Activated B cell treated with CpG ODN at 0.5 μM for 24 hours (primary cell): ENCODE results near the gene TRIOBP. TPM values are rescaled to one million over a fixed set of nuclear protein-coding genes. Genes with fewer than 3 reads are reported as not detected.

Source experiments
- ATAC-seq: fragments of 200-7000 bp; cut with Tn5 transposase; one replicate; pipeline ENCODE4 v1.10.0; 2021; ENCODE audit warnings: low read depth, mild to moderate bottlenecking, moderate library complexity
- CTCF ChIA-PET: fragments of 350-600 bp; sonication (Branson Sonifier 250); formaldehyde crosslinking; loops from one replicate; lab custom pipeline; 2021; ENCODE audit warnings: antibody characterized with exemption; lab: Charles Lee
- POLR2A ChIA-PET: fragments of 350-600 bp; sonication (Branson Sonifier 250); formaldehyde crosslinking; loops from one replicate; lab custom pipeline; 2021; ENCODE audit warnings: antibody characterized with exemption; lab: Charles Lee
- DNase-seq: peaks from one replicate; pipeline ENCODE4 v3.0.0; 2022
- H3K27ac Mint-ChIP-seq: one replicate; pipeline ENCODE4 v1.8.0; 2020; ENCODE audit warnings: mixed read lengths
- H3K27me3 Mint-ChIP-seq: one replicate; pipeline ENCODE4 v1.8.0; 2021; ENCODE audit warnings: mixed read lengths
- H3K36me3 Mint-ChIP-seq: one replicate; pipeline ENCODE4 v1.8.0; 2021; ENCODE audit warnings: low read depth, mixed read lengths
- H3K4me1 Mint-ChIP-seq: one replicate; pipeline ENCODE4 v1.8.0; 2021; ENCODE audit warnings: mixed read lengths
- H3K4me3 Mint-ChIP-seq: one replicate; pipeline ENCODE4 v1.8.0; 2020; ENCODE audit warnings: mild to moderate bottlenecking, mixed read lengths
- H3K9me3 Mint-ChIP-seq: one replicate; pipeline ENCODE4 v1.8.0; 2020; ENCODE audit warnings: mixed read lengths
- intact Hi-C: fragments of 100-400 bp; cut with micrococcal nuclease; formaldehyde crosslinking; loops from one replicate; pipeline ENCODE4 v1.15.1; 2024
- total RNA-seq: library from RNA; stranded (reverse); gene quantifications from 2 replicates; pipeline ENCODE4 v1.2.3, GENCODE V29; 2022
- TF ChIP-seq, protein P1 (sequence below): fragments of 200-600 bp; IDR thresholded peaks from one replicate; pipeline ENCODE4 v1.8.0; 2022; ENCODE audit warnings: antibody characterized with exemption, mild to moderate bottlenecking

Gene TRIOBP
- total RNA-seq, 1 donor from 2014 or later = 27.4 TPM

DNA sequence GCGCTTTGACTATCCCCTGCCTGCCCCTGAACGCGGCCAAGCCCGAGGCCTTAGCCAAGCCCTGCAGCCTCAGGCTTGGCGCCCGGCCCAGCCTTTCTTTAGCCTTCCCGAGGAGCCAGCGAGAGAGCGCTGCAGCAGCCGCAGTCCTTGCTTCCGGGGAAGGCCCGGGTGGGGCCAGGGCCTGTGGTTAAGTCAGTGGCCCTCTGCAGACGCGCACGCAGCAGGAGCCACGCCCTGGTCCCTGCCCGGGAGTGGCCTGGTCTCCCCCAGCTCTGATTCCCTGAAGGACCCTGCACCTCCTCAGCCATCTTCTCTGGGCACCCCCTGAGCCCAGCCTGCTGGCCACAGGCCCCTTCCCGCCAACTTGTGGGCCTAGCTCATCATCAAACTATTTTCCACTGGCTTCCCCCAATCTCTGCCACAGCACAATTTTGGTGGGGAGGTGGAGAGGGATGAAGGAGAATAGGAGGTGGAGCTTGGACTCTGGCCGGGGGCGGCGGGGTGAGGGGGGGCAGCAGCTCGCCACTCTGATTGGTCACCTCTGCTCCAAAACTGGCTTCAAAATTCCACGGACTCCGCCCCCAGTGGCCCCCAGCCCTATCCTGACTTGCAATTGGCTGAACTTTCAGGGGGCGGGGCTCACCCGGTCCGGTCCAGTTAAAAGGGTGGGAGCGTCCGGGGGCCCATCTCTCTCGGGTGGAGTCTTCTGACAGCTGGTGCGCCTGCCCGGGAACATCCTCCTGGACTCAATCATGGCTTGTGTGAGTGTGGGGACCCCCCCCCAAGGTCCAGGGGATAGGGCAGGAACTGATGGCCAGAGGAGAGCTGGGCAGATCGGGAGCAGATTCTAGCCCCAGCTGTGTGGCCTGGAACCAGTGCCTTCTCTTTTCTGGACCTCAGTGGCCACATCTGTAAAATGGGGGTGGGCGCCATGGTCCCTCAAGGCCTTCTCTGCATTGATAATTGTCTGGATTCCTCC lies 21.6 kb upstream of the TRIOBP start, which contains the start of gene LGALS1:
LGALS1 (plus strand) TSS at position 686 of the 979 bp plus-strand sequence; CDS start at position 753, 67 bp downstream.
- ChIA-PET CTCF (interaction anchor here (1.1 to 5.0 kb wide), 6 partner anchors 11 to 67 kb away, joined by 5 to 46 read pairs (median 9); partner anchors contain the start of genes GGA1, NOL12 and PDXP), POLR2A (interaction anchor here (0.6 to 9.7 kb wide), 13 partner anchors 8 to 1297 kb away, joined by 3 to 181 read pairs (median 8); partner anchors contain the start of genes GGA1, NOL12, PDXP and SH3BP1)
- H3K4me3 Mint-ChIP-seq = peak within 1 kb of the TSS; percentile 84
- ATAC-seq (peak; percentile 43), DNase-seq (peak; percentile 60)
- peaks cover 8% of the 10 kb centered on the region for H3K36me3 Mint-ChIP-seq
- H3K9me3 Mint-ChIP-seq = no peaks in the 10 kb centered on the region
- H3K4me1 Mint-ChIP-seq = peaks cover 62% of the 10 kb centered on the region
- TF ChIP-seq, protein P1, sequence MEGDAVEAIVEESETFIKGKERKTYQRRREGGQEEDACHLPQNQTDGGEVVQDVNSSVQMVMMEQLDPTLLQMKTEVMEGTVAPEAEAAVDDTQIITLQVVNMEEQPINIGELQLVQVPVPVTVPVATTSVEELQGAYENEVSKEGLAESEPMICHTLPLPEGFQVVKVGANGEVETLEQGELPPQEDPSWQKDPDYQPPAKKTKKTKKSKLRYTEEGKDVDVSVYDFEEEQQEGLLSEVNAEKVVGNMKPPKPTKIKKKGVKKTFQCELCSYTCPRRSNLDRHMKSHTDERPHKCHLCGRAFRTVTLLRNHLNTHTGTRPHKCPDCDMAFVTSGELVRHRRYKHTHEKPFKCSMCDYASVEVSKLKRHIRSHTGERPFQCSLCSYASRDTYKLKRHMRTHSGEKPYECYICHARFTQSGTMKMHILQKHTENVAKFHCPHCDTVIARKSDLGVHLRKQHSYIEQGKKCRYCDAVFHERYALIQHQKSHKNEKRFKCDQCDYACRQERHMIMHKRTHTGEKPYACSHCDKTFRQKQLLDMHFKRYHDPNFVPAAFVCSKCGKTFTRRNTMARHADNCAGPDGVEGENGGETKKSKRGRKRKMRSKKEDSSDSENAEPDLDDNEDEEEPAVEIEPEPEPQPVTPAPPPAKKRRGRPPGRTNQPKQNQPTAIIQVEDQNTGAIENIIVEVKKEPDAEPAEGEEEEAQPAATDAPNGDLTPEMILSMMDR = no peak
- H3K27ac Mint-ChIP-seq = peak within 1 kb of the TSS; percentile 91
- no peaks in the 10 kb centered on the region for H3K27me3 Mint-ChIP-seq
- intact Hi-C loops = no loop called here

GRCh38 chr22:37675930-37676735 lies 20.7 kb upstream of the TRIOBP start:
- H3K9me3 Mint-ChIP-seq = no peaks in the 10 kb centered on the region
- TF ChIP-seq, protein P1 = no peak

GRCh38 chr22:37676736-37677492 lies 19.9 kb upstream of the TRIOBP start:
- Mint-ChIP-seq H3K36me3 (peaks cover 8% of the 10 kb centered on the region), H3K27ac (peak overlapping the region; percentile 91), H3K27me3 (no peaks in the 10 kb centered on the region), H3K9me3 (no peaks in the 10 kb centered on the region), H3K4me3 (peak overlapping the region; percentile 84), H3K4me1 (peaks cover 66% of the 10 kb centered on the region)
- CTCF ChIA-PET = interaction anchor here (1.1 to 5.0 kb wide), 6 partner anchors 9 to 69 kb away, joined by 3 to 46 read pairs (median 7); partner anchors contain the start of genes GGA1, NOL12 and PDXP
- POLR2A ChIA-PET = interaction anchor here (0.5 to 9.7 kb wide), 19 partner anchors 9 to 921 kb away, joined by 3 to 181 read pairs (median 5); partner anchors contain the start of genes ANKRD54, GGA1, NOL12 and PDXP
- TF ChIP-seq, protein P1 = no peak
- ATAC-seq (peak; percentile 83), DNase-seq (peak; percentile 86)
- intact Hi-C loops = loop anchor here (1.0 to 2.0 kb wide), 5 partner anchors 9 to 168 kb away; partner anchors contain the start of genes ANKRD54, GGA1, NOL12 and PDXP

More at GRCh38 chr22:37675930-37676735, 20.7 kb upstream of the TRIOBP start:
- ChIA-PET CTCF (interaction anchor here (1.1 to 5.0 kb wide), 7 partner anchors 10 to 68 kb away, joined by 5 to 46 read pairs (median 9); partner anchors contain the start of genes GGA1, NOL12 and PDXP), POLR2A (interaction anchor here (0.6 to 9.7 kb wide), 15 partner anchors 9 to 1298 kb away, joined by 3 to 181 read pairs (median 8); partner anchors contain the start of genes ANKRD54, GGA1, NOL12 and PDXP)
- no peak for DNase-seq
- ATAC-seq = no peak
- Mint-ChIP-seq H3K27ac (peak overlapping the region; percentile 91), H3K27me3 (no peaks in the 10 kb centered on the region), H3K4me3 (peak overlapping the region; percentile 84), H3K4me1 (peaks cover 61% of the 10 kb centered on the region), H3K36me3 (peaks cover 8% of the 10 kb centered on the region)
- intact Hi-C loops = loop anchor here (2.0 kb wide), 1 partner anchor 169 kb away; the partner anchor contains the start of gene ANKRD54

DNA sequence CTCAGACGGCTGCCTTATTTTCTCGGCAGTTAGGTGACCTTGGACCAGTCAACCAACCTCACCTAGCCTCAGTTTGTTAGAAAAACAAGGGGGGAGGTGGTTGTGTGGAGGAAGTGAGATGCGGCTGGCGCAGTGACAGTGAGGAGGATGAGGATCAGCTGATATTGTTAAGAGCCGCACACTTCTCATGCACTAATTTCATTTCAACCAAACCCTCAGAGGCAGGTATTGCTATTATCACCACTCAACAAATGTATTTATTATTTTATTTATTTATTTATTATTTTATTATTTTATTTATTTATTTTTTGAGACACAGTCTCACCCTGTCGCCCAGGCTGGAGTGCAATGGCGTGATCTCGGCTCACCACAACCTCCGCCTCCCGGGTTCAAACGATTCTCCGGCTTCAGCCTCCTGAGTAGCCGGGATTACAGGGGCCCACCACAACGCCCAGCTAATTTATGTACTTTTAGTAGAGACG lies 19.3 kb upstream of the TRIOBP start:
- ChIA-PET POLR2A (interaction anchor here (0.5 to 9.7 kb wide), 17 partner anchors 8 to 752 kb away, joined by 3 to 181 read pairs (median 5); partner anchors contain the start of genes ANKRD54, GGA1, NOL12 and PDXP), CTCF (interaction anchor here (1.1 to 5.0 kb wide), 5 partner anchors 16 to 70 kb away, joined by 3 to 46 read pairs (median 9); partner anchors contain the start of genes GGA1 and PDXP)
- TF ChIP-seq, protein P1 = no peak
- Mint-ChIP-seq H3K27ac (peak overlapping the region; percentile 91), H3K4me3 (peak overlapping the region; percentile 84), H3K36me3 (peaks cover 8% of the 10 kb centered on the region), H3K4me1 (peaks cover 60% of the 10 kb centered on the region), H3K9me3 (no peaks in the 10 kb centered on the region), H3K27me3 (no peaks in the 10 kb centered on the region)
- intact Hi-C loops = loop anchor here (1.0 to 2.0 kb wide), 5 partner anchors 9 to 167 kb away; partner anchors contain the start of genes ANKRD54, GGA1, NOL12 and PDXP
- ATAC-seq (peak; percentile 28), DNase-seq (no peak)
